Measurements from ENCODE around the gene ELMOD3. TPM values are rescaled to one million over a fixed set of nuclear protein-coding genes. Genes with fewer than 3 reads are reported as not detected.

The ELMOD3 gene
- total RNA-seq, 1 donor from 2014 or later = 10.4 TPM

DNA sequence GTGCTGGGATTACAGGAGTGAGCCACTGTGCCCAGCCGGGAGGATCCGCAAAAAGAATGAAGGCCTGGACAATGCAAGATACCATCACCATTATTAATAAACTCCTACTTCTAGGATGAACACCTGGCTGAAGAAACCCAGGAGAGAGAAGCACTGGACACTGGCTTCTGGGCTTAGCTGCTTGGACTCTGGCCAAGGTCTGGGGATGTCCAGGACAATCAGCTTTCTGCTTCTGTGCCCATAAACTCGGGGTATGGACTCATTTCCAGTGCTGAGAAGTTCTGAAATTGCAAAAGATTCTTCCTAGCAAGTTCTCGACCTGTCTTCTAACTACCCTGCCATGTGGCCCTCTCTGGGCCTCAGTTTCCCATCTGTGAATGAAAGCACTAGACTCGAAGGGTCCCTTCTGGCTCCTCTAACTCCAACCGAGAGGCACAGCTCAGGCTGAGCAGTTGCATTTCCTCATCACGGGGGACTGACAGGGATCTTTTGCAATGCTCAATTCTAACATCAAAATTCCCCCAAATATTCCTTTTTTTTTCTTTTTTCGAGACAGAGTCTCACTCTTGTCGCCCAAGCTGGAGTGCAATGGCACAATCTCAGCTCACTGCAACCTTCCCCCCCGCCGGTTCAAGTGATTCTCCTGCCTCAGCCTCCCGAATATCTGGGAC lies 61.5 kb downstream of the ELMOD3 start:
- DNase-seq (no peak), ATAC-seq (no peak)
- intact Hi-C loops (cut with micrococcal nuclease) = no loop called here

- DNase-seq = peak; percentile 93
- peak; percentile 76 for ATAC-seq
- intact Hi-C loops (cut with micrococcal nuclease) = no loop called here
These were observed 63.8 kb downstream of the ELMOD3 start, which contains the start of gene SH2D6 for GRCh38 chr2:85418132-85419008. Gene SH2D6, plus strand, starts transcription at chr2:85418714. Its CDS starts 10,752 bp downstream, at chr2:85429466.

DNA sequence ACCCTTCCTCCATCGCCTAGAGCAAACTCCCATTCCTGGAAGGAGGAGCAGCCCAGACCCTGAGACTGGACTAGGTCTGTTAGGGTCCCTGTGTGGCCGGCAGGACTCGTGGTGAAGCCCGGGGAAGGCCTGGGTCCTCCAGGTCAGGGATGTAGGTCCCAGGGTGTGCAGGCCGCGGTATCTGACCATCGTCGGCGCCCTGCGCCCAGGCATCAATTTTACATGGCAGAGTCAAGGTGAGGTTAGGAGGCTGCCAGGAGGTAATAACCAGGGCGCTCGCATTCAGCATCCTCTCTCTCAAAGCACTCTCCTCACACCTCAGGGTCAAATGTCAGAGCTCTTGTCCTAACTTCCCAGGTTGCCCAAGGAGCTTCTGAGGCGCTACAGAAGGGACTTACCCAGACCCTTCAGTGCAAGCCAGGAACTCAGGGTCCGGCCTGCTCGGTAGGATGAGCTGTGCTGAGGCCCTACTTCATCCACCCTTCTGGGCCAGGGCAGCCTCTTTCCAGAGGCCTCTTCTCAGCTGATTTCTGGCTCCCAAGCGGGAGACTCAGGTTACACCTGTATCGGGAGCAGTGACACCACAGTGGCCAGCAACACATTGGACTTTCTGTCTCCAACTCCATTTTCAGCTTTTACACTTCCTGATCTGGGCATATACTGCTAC lies 64.6 kb downstream of the ELMOD3 start:
- no peak for ATAC-seq
- intact Hi-C loops (cut with micrococcal nuclease) = no loop called here
- DNase-seq = peak; percentile 40

GRCh38 chr2:85420536-85421259 lies 66.1 kb downstream of the ELMOD3 start:
- ATAC-seq (peak; percentile 81), DNase-seq (peak; percentile 94)
- intact Hi-C loops (cut with micrococcal nuclease) = loop anchor here (1.0 kb wide), 1 partner anchor 132 kb away; no protein-coding TSS in a partner anchor

DNA sequence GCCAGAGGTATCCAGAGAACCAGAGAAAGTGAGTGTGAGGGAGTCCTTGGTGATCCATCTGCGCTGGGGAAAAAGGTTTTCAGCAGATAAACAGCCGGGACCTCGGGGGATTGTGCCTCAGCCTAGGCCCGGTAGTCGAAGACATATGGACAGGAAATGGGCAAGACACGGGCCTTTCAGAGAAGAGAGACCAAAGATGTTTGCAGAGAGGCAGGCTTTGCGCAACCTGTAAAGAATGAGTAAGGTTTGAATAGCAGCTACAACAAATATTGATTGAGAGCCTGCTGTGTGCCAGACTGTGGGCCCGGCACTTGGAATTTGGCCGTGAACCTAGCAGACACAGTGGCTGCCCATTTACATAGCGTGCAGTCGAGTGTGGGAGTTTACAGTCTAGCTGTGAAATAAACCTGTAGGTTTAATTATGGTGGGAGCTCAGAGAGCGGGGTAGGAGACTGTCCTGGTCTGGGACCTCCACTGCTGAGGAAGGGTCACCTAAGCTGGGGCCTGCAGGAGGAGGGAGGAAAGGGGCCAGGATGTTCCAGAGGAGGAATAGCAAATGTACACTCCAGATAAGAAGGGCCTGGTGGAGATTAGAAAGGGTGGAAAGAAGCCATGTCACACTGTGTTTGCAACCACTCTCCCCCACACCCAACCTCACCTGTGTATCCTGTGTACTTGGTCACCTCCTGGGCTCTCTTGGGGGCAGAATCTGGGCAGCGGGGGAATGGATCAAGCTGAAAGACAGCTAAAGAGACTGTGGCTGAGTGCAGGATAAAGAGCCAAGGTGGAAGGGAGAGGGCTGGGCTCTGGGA lies 66.9 kb downstream of the ELMOD3 start:
- ATAC-seq (peak; percentile 0), DNase-seq (no peak)
- intact Hi-C loops (cut with micrococcal nuclease) = no loop called here

GRCh38 chr2:85422072-85422457 lies 67.5 kb downstream of the ELMOD3 start:
- DNase-seq = no peak
- intact Hi-C loops (cut with micrococcal nuclease) = no loop called here
- ATAC-seq = no peak

DNA sequence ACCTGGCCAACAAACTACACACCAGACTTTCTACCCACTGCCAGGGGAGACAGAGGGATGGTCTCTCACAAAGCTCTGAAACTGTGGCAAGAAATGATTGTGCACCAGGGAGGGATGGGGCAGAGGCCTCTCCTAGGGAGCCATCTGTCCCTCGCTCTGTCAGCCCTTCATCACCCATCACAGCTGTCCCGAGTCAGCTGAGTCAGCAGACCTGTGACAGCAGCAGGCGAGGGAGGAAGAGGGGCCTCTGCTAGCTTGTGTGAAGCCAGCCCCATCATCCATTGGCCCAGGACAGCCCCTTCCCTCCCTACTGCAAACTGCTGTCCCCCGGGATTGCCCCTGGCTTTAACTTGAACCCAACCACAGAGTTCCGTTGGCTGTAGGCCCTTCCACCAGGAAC lies 69.0 kb downstream of the ELMOD3 start:
- intact Hi-C loops (cut with micrococcal nuclease) = no loop called here
- DNase-seq = no peak
- ATAC-seq = no peak

DNA sequence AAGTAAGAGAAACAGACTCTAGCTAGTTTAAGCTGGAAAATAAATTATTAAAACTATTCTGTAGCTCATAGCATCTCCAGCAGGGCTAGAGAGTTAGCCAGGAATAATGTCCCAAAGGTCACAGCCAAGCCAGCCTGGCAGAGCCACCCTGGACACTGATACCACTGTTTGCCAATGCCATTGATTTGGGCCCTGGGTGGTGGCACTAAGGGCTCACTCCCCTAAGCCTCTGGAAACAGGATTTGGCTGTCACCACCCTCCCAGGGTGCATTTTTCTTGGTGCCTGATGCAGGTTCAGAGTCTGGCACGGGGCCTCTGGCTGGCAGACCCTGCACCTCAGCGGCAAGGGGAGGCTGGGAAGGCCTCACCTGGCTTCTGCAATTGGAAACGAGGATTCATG lies 71.0 kb downstream of the ELMOD3 start:
- intact Hi-C loops (cut with micrococcal nuclease) = no loop called here
- DNase-seq = no peak
- no peak for ATAC-seq

DNA sequence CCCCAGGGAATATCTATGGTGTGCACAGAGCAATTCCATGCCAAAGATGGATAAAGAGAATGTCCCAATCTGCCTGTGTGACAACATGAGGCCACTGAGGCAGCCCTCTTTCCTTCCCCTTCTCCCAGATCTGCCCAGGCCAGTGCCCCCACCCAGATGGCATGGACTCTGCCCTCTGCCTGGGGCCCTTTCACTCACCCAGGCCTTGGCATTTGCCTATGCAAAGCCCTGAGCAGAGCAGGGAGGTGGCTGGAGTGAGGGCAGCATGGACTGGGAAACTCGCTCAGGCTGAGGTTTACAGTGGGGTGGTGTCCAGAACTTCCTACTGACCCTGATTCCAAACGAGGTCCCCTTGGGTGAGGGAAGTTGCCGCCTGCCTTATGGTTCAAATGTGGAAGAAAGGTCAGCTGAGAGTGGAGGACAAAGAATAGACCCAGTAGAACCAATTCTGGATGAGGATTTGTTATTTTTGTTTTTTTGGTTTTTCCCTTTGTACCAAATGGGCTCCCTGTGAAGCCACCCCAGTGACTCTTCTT lies 72.8 kb downstream of the ELMOD3 start:
- DNase-seq (no peak), ATAC-seq (peak; percentile 11)
- intact Hi-C loops (cut with micrococcal nuclease) = no loop called here

- no peak for DNase-seq
- ATAC-seq = no peak
- intact Hi-C loops (cut with micrococcal nuclease) = no loop called here
These were observed 73.8 kb downstream of the ELMOD3 start for GRCh38 chr2:85428343-85428881.

DNA sequence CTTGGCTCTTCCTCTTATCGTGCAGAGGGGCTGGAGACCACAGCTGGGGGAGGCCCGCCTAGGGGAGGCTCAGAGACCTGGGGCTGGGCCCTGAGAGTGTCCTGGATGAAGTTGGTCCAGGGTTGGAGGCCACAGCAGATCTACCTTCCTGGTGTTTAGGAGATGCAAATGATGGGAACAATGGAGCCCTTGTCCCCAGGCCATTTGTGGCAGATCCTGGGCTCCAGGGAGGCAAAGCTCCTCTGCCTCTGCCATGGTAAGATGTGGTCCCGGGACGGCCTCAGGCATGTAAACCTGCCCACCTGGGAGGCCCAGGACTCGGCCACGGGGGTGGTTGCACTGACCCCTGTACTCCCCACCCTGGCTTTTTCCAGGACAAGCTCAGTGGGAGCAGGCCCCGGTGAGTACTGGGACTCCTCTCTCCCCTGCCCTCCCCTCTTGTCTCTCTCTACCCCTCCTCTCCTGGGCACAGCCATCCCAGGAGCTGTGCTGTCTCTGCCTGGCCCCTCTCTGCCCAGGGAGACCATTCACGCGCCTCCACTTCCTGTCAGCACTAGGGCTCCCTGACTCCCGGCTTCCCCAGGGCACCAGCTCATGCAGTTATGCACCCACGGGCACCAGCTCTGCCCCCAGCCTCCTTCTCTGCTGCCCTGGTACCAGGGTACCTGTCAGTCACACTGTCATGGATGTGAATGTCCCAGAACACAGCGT lies 74.8 kb downstream of the ELMOD3 start:
- DNase-seq (no peak), ATAC-seq (no peak)
- intact Hi-C loops (cut with micrococcal nuclease) = no loop called here

DNA sequence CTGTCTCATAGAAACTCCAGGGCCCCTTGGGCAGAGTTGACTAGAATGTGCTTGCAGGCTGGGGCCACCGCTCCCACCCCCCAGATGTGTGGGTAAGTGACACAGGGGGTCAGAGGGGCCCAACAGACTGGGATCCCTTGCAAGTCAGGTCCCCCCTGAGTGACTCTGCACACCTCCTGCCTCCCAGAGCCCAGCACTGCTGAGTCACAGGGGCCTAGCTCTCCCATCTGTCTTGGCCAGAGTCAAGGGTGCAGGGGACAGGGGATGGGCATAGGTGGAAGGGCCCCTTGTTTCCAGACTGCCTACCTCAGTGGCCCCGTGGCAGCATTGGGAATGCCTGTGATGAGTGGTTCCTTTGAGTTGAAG lies 75.3 kb downstream of the ELMOD3 start:
- intact Hi-C loops (cut with micrococcal nuclease) = no loop called here
- ATAC-seq (no peak), DNase-seq (no peak)

DNA sequence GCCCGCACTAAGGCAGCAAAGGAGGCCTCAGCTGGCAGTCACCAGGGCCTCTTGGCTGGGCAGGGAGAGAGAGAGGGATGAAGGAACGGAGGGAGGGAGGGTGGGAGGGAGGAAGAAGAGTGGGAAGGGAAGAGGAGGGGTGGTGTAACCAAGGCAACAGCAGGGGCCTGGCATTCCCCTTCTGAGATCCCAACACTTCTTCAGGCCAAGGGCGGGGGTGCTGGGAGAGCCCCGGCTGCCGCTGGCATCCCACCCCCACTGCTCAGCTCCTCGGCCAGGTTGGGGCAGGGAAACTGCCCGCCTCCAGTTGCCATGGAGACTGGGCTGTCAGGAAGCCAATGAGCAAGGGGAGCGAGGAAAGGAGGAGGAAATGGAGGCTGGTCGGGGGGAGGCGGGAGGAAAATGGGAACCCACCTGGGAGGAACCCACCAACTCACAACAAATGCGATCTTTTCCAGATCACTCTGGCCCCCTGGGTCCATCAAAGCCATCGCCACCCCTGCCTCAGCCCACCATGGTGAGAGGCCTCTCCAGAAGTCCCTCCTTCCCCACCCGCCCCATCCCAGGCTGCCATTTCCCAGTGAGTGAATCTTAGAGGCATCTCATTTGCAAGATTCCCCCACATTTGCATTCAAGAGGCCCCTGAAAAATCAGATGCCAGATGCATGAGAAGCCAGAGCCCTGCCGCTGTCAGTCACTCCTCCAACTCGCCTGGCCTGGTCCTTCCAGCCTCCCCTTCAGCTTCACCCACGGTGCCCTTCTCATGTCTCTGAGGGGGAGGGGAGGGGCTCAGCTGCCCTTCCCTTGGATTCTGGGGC lies 76.4 kb downstream of the ELMOD3 start:
- intact Hi-C loops (cut with micrococcal nuclease) = no loop called here
- DNase-seq (no peak), ATAC-seq (no peak)

DNA sequence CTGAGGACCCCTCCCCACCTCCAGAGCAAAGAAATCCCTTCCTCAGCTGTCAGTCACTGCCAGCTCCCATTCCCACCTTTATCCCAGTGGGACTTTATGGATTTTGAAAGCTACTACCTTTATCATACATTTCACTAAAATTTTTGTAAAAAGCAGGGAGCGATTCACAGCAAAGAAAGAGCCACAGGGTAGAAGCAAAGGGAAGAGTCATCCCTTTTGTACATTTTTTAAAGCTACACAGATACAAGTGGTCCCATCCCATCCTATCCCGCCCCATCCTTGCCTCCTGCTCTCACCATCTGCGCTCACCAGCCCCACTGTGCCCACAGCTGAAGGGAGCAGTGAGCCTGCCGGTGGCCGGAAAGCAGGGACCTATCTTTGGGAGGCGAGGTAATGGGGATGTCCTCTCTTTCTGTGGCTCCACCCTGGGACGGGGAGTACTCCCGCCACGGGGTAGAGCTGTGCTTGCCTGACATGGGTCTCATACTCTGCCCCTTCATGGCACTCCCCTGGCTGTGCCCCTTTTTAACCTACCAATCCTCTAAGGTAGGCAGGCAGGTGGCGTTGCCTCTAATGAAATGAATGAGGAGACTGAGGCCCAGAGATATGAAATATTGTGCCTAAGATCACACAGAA lies 77.1 kb downstream of the ELMOD3 start:
- ATAC-seq (no peak), DNase-seq (no peak)
- intact Hi-C loops (cut with micrococcal nuclease) = no loop called here

GRCh38 chr2:85433511-85434089 lies 79.0 kb downstream of the ELMOD3 start:
- peak; percentile 75 for ATAC-seq
- intact Hi-C loops (cut with micrococcal nuclease) = no loop called here
- peak; percentile 91 for DNase-seq

DNA sequence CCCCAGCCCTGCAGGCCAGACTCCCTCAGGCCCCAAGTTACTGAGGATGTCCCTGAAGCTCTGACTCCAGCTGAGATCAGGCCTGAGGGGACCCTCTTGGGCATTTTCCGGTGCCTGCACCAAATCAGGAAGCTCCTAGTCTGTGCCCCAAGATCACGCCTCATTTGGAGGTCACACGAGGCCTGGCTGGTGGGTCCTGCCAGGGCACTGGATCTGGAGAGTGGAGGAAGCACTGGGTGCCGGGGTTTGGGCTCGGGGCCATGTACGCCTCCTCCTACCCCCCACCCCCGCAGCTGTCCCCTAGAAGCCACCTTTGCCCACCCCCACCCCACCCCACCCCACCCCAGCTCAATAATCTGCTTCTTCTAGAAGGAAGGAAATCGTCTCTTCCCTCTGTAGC lies 80.1 kb downstream of the ELMOD3 start:
- no peak for ATAC-seq
- DNase-seq = no peak
- intact Hi-C loops (cut with micrococcal nuclease) = no loop called here
